Uterus (tissue), 2 donors: ENCODE data around the gene EPS8L2.

Experiments
- CTCF ChIP-seq, 4 experiments: fragments of 200-600 bp in 2 of 4; fragments of 450-650 bp in 2 of 4; sonication (generic) in 2 of 4; IDR thresholded peaks; one replicate each; pipeline ENCODE4 v1.5.1; 2016 to 2019; ENCODE audit warnings: antibody characterized with exemption in 4 of 4, mild to moderate bottlenecking in 2 of 4, moderate library complexity in 1 of 4
- POLR2A ChIP-seq, 2 donors: fragments of 450-650 bp; IDR thresholded peaks; one replicate each; pipeline ENCODE4 v1.6.1; 2016; ENCODE audit warnings: antibody characterized with exemption in 2 of 2, mild to moderate bottlenecking in 1 of 2, moderate library complexity in 1 of 2

DNA sequence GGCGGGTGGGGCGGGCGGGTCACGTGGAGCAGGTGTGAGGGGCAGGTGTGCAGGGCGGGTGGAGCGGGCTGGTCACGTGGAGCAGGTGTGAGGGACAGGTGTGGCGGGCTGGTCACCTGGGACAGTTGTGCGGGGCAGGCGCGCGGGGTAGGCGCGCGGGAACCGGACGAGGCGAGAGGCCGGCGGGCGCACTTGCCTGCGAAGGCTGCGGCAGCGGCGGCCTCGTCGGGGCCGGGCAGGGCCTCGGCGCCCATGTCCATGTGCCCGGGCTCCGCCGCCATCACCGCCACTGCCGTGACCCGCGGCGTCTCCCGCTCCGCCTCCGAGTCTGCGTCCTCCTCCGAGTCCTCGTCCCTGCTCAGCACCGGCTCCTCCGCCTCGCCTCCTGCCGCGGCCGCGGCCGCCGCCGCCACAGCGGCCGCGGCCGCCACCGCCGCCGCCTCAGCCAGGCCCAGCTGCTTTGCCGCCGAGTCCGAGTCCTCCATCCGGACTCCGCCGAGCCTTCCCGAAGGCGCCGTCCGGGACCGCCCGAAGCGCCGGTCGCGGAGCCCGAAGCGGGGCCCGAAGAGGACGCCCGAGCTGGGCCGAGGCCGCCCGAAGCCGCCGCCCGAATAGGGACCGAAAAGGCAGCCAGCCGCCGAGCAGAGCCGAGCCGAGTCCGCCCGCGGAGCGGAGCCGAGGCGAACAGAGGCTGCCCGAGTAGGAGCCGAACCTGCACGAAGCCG is 11.3 kb upstream of the EPS8L2 start, which contains the start of gene DEAF1:
- TF ChIP-seq CTCF (IDR thresholded peaks at IDR 0.05) (no peak), POLR2A (IDR thresholded peaks at IDR 0.05) (peak in 1 of 2 donors; percentile 24)
